Activated CD4-positive, alpha-beta T cell treated with anti-CD3 and anti-CD28 coated beads for 24 hours (primary cell): ENCODE data around the gene POLR2C.

Experiments
- DNase-seq, 2 donors: peaks; one replicate each; pipeline ENCODE4 v3.0.0-alpha.2; 2020; ENCODE audit warnings: low read depth in 2 of 2

POLR2C gene

DNA sequence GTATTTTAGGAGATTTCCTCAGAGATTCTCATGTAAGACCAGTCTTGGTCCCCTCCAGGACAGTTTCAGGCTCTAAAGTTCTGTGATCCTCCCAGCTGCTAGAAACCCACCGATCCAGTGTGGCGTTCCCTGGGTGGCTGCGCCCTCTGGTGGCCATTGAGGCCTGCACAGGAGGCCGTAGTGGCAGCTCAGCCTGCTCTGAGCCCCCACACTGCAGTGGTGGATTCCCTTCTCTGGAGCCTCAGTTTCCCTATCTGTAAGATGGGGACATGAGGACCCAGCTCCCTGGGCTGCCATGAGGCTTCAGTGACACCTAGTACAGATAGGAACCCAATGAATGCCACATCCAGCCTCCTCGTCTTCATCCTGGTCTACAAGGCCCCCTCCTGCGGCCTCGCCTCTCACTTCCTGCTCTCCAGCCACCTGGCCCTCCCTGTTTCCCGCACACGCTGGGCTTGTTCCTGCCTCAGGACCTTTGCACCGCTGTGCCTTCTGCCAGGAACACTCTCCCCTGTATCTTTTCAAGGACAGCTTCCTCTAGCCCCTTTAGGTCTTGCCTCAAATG lies 57.4 kb downstream of the POLR2C start:
- peak; percentile 71 to 75 for DNase-seq
